Type B pancreatic cell (in vitro differentiated cells): Measurements from ENCODE around the gene KLC4. TPM values are rescaled to one million over a fixed set of nuclear protein-coding genes. Genes with fewer than 3 reads are reported as not detected.

Experiments
- DNase-seq: peaks from one replicate; pipeline ENCODE4 v3.0.0; 2021; ENCODE audit warnings: mixed read lengths; ENCODE audit not compliant: unreplicated experiment; ENCODE audit errors: extremely low spot score
- H3K27ac Mint-ChIP-seq: 2 replicates; pipeline ENCODE4 v1.8.0; 2021; ENCODE audit warnings: mild to moderate bottlenecking, mixed read lengths
- H3K27me3 Mint-ChIP-seq: 2 replicates; pipeline ENCODE4 v1.8.0; 2021; ENCODE audit warnings: mixed read lengths
- H3K36me3 Mint-ChIP-seq: 2 replicates; pipeline ENCODE4 v1.8.0; 2021; ENCODE audit warnings: mixed read lengths
- H3K4me1 Mint-ChIP-seq: one replicate; pipeline ENCODE4 v1.8.0; 2021; ENCODE audit warnings: mixed read lengths; ENCODE audit not compliant: unreplicated experiment
- H3K4me3 Mint-ChIP-seq: 2 replicates; pipeline ENCODE4 v1.8.0; 2021; ENCODE audit warnings: mild to moderate bottlenecking, mixed read lengths
- H3K9me3 Mint-ChIP-seq: 2 replicates; pipeline ENCODE4 v1.8.0; 2021; ENCODE audit warnings: mixed read lengths
- total RNA-seq: library from RNA; stranded (reverse); gene quantifications from 2 replicates; pipeline ENCODE4 v1.2.1, GENCODE V29; 2021; ENCODE audit warnings: low replicate concordance
- TF ChIP-seq, protein P1 (sequence below): fragments of 200-600 bp; sonication (generic); conservative IDR thresholded peaks from 2 replicates; pipeline ENCODE4 v1.5.0; 2021; ENCODE audit warnings: antibody characterized with exemption, mild to moderate bottlenecking

Gene KLC4
- total RNA-seq, 1 donor from 2014 or later: 36.4 TPM

DNA sequence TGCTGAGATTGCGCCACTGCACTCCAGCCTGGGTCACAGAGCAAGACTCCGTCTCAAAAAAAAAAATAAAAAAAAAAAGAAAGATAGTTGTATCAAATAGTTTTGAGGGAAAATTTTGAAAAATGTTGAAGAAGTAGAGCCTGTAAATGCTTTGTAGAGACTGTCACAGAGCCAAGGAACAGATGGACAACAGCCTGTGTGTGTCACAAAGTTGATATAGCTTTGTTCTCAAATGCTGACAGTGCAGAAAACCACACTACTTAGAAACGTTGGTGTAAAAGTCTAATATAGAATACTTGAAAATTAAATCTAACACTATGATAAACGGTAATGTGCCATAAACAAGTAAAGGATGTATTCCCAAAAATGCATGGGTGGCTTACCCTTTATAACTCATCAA, 42.1 kb downstream of the KLC4 start:
- Mint-ChIP-seq H3K9me3 (no peaks in the 10 kb centered on the region), H3K4me1 (peaks cover 38% of the 10 kb centered on the region), H3K36me3 (peaks cover 6% of the 10 kb centered on the region), H3K27me3 (no peaks in the 10 kb centered on the region), H3K4me3 (no peak overlapping the region), H3K27ac (no peak overlapping the region)
- DNase-seq: no peak
- TF ChIP-seq, protein P1, sequence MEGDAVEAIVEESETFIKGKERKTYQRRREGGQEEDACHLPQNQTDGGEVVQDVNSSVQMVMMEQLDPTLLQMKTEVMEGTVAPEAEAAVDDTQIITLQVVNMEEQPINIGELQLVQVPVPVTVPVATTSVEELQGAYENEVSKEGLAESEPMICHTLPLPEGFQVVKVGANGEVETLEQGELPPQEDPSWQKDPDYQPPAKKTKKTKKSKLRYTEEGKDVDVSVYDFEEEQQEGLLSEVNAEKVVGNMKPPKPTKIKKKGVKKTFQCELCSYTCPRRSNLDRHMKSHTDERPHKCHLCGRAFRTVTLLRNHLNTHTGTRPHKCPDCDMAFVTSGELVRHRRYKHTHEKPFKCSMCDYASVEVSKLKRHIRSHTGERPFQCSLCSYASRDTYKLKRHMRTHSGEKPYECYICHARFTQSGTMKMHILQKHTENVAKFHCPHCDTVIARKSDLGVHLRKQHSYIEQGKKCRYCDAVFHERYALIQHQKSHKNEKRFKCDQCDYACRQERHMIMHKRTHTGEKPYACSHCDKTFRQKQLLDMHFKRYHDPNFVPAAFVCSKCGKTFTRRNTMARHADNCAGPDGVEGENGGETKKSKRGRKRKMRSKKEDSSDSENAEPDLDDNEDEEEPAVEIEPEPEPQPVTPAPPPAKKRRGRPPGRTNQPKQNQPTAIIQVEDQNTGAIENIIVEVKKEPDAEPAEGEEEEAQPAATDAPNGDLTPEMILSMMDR: no peak

DNA sequence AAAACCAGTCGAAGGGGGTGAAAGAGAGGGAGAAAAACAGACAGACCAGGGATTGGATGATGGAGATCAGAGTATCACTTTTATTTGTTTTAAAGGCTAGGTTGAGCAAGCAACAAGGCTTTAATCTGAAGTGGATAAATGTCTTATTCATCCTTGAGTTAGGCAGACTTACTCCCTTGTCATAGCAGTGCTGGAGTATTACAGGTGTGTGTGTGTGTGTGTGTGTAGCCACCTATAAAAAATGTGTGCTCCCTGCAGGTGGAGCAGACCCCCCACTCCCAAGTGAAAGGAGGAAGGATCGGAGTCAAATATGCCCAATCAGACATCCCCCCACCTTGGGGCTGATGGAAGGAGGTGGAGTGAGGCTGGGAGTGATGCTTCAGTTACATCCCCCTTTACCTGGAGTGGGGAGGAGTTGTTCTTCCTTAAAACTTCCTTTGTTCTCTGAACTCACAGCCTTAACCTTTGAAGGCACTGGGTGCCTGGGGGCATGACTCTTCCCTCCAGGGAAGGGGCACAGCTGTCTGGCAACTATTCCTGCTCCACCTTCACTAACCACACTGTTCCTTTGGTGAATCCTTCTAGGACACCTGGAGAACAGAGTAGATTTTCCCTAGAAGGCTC, 43.9 kb downstream of the KLC4 start:
- no peak for DNase-seq
- Mint-ChIP-seq H3K27me3 (no peaks in the 10 kb centered on the region), H3K9me3 (peaks cover 7% of the 10 kb centered on the region), H3K4me3 (no peak overlapping the region), H3K4me1 (peaks cover 23% of the 10 kb centered on the region), H3K27ac (no peak overlapping the region), H3K36me3 (peaks cover 14% of the 10 kb centered on the region)
- TF ChIP-seq, protein P1: no peak

GRCh38 chr6:43105538-43106222, 46.2 kb downstream of the KLC4 start:
- peaks cover 7% of the 10 kb centered on the region for H3K9me3 Mint-ChIP-seq
- peak overlapping the region; percentile 5 for H3K27ac Mint-ChIP-seq
- H3K27me3 Mint-ChIP-seq: no peaks in the 10 kb centered on the region
- no peak for DNase-seq
- peaks cover 14% of the 10 kb centered on the region for H3K36me3 Mint-ChIP-seq
- H3K4me1 Mint-ChIP-seq: peaks cover 24% of the 10 kb centered on the region
- TF ChIP-seq, protein P1: no peak
- no peak overlapping the region for H3K4me3 Mint-ChIP-seq

DNA sequence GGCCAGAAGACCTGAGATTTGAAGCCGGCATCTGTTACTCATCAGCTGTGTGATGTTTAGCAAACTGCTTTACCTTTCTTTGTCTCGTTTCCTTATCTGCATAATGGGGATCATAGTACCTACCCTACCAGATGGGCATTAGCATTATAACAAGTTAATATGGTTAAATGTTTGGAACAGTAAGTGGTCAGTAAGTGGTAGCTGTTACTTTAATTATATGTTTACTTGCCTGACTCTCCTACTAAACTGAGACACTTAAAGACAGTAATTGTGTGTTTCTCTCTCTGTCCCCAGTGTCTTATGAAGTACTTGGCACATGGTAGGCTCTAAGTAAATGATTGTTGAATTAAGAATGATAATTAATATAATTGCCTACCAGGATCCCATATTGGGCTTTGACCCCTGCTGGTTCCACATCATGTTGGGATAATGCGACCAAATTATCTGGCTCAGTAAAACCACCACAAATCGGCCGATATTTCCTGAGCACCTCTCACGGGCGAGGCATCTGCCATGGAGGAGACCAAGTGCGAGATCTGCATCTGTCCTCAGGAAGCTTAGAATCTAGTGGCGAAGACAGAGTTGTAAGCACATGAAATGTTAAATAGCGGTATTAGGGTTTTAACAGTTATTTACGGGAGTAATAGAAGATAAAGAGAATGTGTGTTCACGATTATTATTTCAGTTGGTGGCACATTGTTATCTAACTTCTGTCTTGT, 48.1 kb downstream of the KLC4 start:
- peaks cover 14% of the 10 kb centered on the region for H3K36me3 Mint-ChIP-seq
- H3K9me3 Mint-ChIP-seq: peaks cover 7% of the 10 kb centered on the region
- no peak overlapping the region for H3K4me3 Mint-ChIP-seq
- H3K4me1 Mint-ChIP-seq: peaks cover 35% of the 10 kb centered on the region
- no peak overlapping the region for H3K27ac Mint-ChIP-seq
- TF ChIP-seq, protein P1: no peak
- no peaks in the 10 kb centered on the region for H3K27me3 Mint-ChIP-seq
- DNase-seq: no peak

- H3K27ac Mint-ChIP-seq: peak overlapping the region; percentile 74
- H3K36me3 Mint-ChIP-seq: peaks cover 3% of the 10 kb centered on the region
- H3K9me3 Mint-ChIP-seq: no peaks in the 10 kb centered on the region
- H3K4me1 Mint-ChIP-seq: peaks cover 41% of the 10 kb centered on the region
- peak overlapping the region; percentile 65 for H3K4me3 Mint-ChIP-seq
- TF ChIP-seq, protein P1: no peak
- no peak for DNase-seq
- H3K27me3 Mint-ChIP-seq: no peaks in the 10 kb centered on the region
Measured at GRCh38 chr6:43113431-43114260, 54.2 kb downstream of the KLC4 start.
